Endometrial microvascular endothelial cells (primary cell): ENCODE data around the gene TTC22. TPM values are rescaled to one million over a fixed set of nuclear protein-coding genes. Genes with fewer than 3 reads are reported as not detected.

Source experiments
- in situ Hi-C: cut with HindIII; loops from 2 replicates; pipeline ENCODE4 v1.10.0; 2017; ENCODE audit warnings: low sequenced_read_pairs, low pct_unique_long_range_greater_than_20kb; ENCODE audit errors: inconsistent ontology term
- total RNA-seq: library from RNA; depleted of rRNA; stranded (reverse); fragments of >200 nt; gene quantifications from one replicate; pipeline ENCODE4 v1.2.3, GENCODE V29; 2015; ENCODE audit errors: inconsistent ontology term

TTC22 gene
- total RNA-seq, 1 donor from 2014 or later, result not detected

DNA sequence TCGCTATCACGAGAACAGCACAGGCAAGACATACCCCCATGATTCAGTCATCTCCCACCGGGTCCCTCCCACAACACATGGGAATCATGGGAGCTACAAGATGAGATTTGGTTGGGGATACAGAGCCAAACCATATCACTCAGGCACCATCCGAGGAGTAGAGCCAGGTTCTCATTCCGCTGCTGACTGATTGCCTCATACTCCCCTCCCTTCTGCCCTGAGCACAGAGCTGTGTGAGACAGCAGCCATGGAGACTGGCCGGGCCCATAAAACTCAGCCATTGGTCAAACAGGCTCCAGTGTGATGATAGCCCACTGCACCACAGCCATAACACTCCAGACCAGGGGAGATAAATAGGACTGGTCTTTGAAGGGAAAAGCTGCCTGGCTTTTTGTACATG lies 62.9 kb downstream of the TTC22 start:
- in situ Hi-C loops, result no loop called here

GRCh38 chr1:54736685-54737084 lies 64.4 kb downstream of the TTC22 start:
- in situ Hi-C loops, result no loop called here

Other genes starting within 250 kb of the TTC22 start
- gene FAM151A, start 177.8 kb downstream of the TTC22 start, total RNA-seq, result not detected
- not detected for gene MROH7, start 159.5 kb downstream of the TTC22 start, total RNA-seq
- 31.1 TPM for gene TTC4, start 85.5 kb downstream of the TTC22 start, total RNA-seq
- gene PARS2, start 36.8 kb downstream of the TTC22 start, total RNA-seq, result 2.9 TPM
- gene DHCR24, start 85.9 kb upstream of the TTC22 start, total RNA-seq, result 55.3 TPM
- gene TMEM61, start 179.3 kb upstream of the TTC22 start, total RNA-seq, result not detected
- gene BSND, start 197.6 kb upstream of the TTC22 start, total RNA-seq, result not detected
- not detected for gene PCSK9, start 238.2 kb upstream of the TTC22 start, total RNA-seq